Adrenal gland (tissue), 5 donors: ENCODE measurements around the gene SEMA3F.

Experiments used
- CTCF ChIP-seq, 6 experiments: fragments of 450-650 bp in 4 of 6; fragments of 200-600 bp in 2 of 6; sonication (generic) in 1 of 6; IDR thresholded peaks; 1 replicate in 5 of 6; 2 replicates in 1 of 6; pipeline versions ENCODE4 v1.5.1 to v1.8.0; 2016 to 2021; ENCODE audit warnings: antibody characterized with exemption in 6 of 6, mild to moderate bottlenecking in 2 of 6, moderate library complexity in 1 of 6
- POLR2A ChIP-seq, 2 donors: fragments of 450-650 bp; IDR thresholded peaks; one replicate each; pipeline ENCODE4 v1.6.1; 2017; ENCODE audit warnings: antibody characterized with exemption in 2 of 2, mild to moderate bottlenecking in 2 of 2, moderate library complexity in 1 of 2
- donor health status: DM: no; HTN: no; CAD: no.

- TF ChIP-seq CTCF (IDR thresholded peaks at IDR 0.05) (no peak), POLR2A (IDR thresholded peaks at IDR 0.05) (no peak)
These were observed 14.7 kb downstream of the SEMA3F start for GRCh38 chr3:50169858-50170257.
